Measurements from ENCODE around the gene NELL2. TPM values are rescaled to one million over a fixed set of nuclear protein-coding genes. Genes with fewer than 3 reads are reported as not detected.

NELL2 gene
- total RNA-seq, 1 experiment from 2014 or later, result 32.7 TPM

DNA sequence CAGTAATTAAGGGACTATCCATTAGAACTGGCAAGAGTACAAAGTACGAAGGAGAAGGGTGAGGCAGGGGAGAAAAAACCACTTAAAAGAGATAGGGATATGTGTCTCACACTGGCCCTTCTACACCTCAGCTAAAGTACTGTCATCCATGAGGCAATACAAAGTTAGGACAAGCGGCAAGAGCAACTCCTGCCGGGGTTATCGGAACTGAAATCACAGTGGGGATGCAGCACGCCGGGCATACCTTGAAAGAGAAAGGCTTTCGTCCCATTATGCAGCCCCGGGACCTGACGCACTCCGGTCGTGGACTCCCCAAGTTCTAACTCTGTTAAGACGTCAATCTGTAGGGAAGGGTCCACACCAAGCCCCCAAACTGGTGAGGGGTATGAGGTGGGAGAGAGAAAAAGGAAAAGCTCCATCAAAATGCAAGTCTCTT lies 1.1 kb downstream of the NELL2 start:
- peak overlapping the region; percentile 80 to 95 (median 91); a peak in 5 of 7 replicates for H3K27ac Mint-ChIP-seq
- H3K9ac ChIP-seq (ENCODE audit: extremely low read depth, insufficient read length, low read length), result peak overlapping the region; percentile 61
- no CpG with 5 or more reads among the region's 12 CpGs for WGBS (ENCODE audit: extremely low coverage, insufficient read length, low lambda C conversion rate)

More for the DNA sequence above, 1.1 kb downstream of the NELL2 start:
- no peaks in the 10 kb centered on the region for H4K20me1 ChIP-seq (ENCODE audit: control insufficient read depth, insufficient read depth, insufficient read length)
- no peak overlapping the region for H2AK5ac ChIP-seq (ENCODE audit: insufficient read length, low read length)
- no peak overlapping the region for H4K5ac ChIP-seq (ENCODE audit: insufficient read length, low read depth, low read length)
- H3K36me3 Mint-ChIP-seq (ENCODE audit: insufficient read depth in 1 of 3, low read depth in 3 of 3), result peaks cover 6 to 11% (median 9%) of the 10 kb centered on the region in 3 experiments; a peak in 6 of 7 replicates
- no peaks in the 10 kb centered on the region for H3K79me1 ChIP-seq (ENCODE audit: insufficient read depth, low read depth, low read length, poor library complexity, severe bottlenecking)
- H3K4me1 ChIP-seq (ENCODE audit: insufficient read depth, low read length), result peaks cover 2% of the 10 kb centered on the region; the same call in 1 of the 2 replicates
- peak overlapping the region; percentile 57 for H3K4me2 ChIP-seq (ENCODE audit: insufficient read depth, insufficient read length, low read length)
- DNase-seq, result peak; percentile 57
- H4K8ac ChIP-seq (replicated peaks; ENCODE audit: insufficient read length, low read depth, low read length), result no peak overlapping the region
- H2BK20ac ChIP-seq (ENCODE audit: low read depth, low read length, poor library complexity, severe bottlenecking), result no peak overlapping the region
- H2AFZ ChIP-seq (ENCODE audit: low read length), result no peak overlapping the region
- no peaks in the 10 kb centered on the region; the same call in 1 of the 2 replicates for H3K27me3 ChIP-seq (ENCODE audit: insufficient read depth, low read length)
- H2BK120ac ChIP-seq (ENCODE audit: low read depth, low read length, poor library complexity, severe bottlenecking), result no peak overlapping the region
- H3K79me2 ChIP-seq (ENCODE audit: insufficient read depth, low read length), result peaks cover 3% of the 10 kb centered on the region; the same call in 1 of the 2 replicates
- peaks cover 10% of the 10 kb centered on the region for H3K23me2 ChIP-seq (ENCODE audit: insufficient read length, low read depth, low read length, poor library complexity, severe bottlenecking)
- peaks cover 6 to 10% of the 10 kb centered on the region in 2 experiments; a peak in 4 of 5 replicates for H3K9me3 Mint-ChIP-seq
- no peak overlapping the region for H2BK15ac ChIP-seq (ENCODE audit: low read depth, low read length)
- H3K23ac ChIP-seq (ENCODE audit: insufficient read length, low read depth, low read length), result no peak overlapping the region
- H3K27me3 Mint-ChIP-seq (ENCODE audit: low read depth), result peaks cover 34% of the 10 kb centered on the region
- no peak overlapping the region for H2BK12ac ChIP-seq (ENCODE audit: insufficient read length, low read depth, low read length)
- no peak overlapping the region for H3K27ac ChIP-seq (ENCODE audit: insufficient read length, low read depth, low read length)
- no peaks in the 10 kb centered on the region for H3K9me3 ChIP-seq (ENCODE audit: control insufficient read depth, low read depth, low read length)
- no peak overlapping the region for H2BK5ac ChIP-seq (ENCODE audit: insufficient read length, low read length)
- no peak overlapping the region for H3K4ac ChIP-seq (ENCODE audit: low read depth, low read length)
- no peak overlapping the region for H3K56ac ChIP-seq (ENCODE audit: insufficient read length, low read depth, low read length)
- no peak overlapping the region for H3T11ph ChIP-seq (ENCODE audit: low read length)
- H3K4me3 Mint-ChIP-seq, result peak overlapping the region; percentile 88 to 100
- no peak overlapping the region for H3K14ac ChIP-seq (ENCODE audit: insufficient read depth, low read length)
- H3K4me1 Mint-ChIP-seq, result peaks cover 13 to 14% of the 10 kb centered on the region in 2 experiments
- TF ChIP-seq, protein P1, sequence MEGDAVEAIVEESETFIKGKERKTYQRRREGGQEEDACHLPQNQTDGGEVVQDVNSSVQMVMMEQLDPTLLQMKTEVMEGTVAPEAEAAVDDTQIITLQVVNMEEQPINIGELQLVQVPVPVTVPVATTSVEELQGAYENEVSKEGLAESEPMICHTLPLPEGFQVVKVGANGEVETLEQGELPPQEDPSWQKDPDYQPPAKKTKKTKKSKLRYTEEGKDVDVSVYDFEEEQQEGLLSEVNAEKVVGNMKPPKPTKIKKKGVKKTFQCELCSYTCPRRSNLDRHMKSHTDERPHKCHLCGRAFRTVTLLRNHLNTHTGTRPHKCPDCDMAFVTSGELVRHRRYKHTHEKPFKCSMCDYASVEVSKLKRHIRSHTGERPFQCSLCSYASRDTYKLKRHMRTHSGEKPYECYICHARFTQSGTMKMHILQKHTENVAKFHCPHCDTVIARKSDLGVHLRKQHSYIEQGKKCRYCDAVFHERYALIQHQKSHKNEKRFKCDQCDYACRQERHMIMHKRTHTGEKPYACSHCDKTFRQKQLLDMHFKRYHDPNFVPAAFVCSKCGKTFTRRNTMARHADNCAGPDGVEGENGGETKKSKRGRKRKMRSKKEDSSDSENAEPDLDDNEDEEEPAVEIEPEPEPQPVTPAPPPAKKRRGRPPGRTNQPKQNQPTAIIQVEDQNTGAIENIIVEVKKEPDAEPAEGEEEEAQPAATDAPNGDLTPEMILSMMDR (conservative IDR thresholded peaks at IDR 0.05), result no peak
- no peak overlapping the region for H3K18ac ChIP-seq (ENCODE audit: insufficient read length, low read depth, low read length)
- no peak overlapping the region for H4K91ac ChIP-seq (ENCODE audit: insufficient read length, low read depth, low read length)

Measured in H9 (cell line).